Pons (tissue), 1 donor: Measurements from ENCODE around the gene FERMT3.
A peak's percentile ranks its signal among the peaks of the same experiment; 100 is the strongest.

ENCODE experiments used
- DNase-seq: peaks from one replicate; pipeline ENCODE4 v3.0.0-alpha.2; 2016; ENCODE audit warnings: low spot score

The FERMT3 gene

DNA sequence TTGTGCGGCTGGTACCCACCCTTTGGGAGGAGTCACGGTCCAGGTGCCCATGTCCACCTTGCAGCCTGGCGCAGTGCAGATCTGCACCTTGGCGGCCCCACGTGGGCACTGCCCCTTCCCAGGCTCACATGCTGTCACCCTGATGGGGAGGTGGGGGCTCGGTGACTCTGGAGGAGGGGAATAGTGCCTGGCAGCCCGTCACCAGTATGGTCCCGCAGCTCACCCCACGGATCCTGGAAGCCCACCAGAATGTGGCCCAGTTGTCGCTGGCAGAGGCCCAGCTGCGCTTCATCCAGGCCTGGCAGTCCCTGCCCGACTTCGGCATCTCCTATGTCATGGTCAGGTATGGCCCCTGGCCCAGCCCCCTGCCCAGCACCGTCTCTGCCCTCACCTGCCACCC is 14.3 kb downstream of the FERMT3 start:
- no peak for DNase-seq

DNA sequence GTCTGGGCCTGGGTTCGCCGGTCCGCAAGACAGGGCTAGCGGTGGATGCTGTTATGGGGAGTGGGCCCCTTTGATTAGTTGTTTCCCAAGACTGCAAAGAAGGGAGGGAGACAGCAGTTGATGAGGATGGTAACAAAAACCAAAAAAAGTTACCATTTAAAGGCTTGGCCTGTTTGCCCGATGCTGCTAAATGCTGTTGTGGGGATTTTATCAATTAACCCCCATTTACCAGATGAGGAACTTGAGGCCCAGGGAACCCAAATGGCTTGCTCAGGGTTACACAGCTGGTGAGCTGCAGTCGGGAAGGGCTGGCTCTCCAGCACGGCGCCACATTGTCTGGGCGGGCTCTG is 16.1 kb downstream of the FERMT3 start:
- DNase-seq = no peak

DNA sequence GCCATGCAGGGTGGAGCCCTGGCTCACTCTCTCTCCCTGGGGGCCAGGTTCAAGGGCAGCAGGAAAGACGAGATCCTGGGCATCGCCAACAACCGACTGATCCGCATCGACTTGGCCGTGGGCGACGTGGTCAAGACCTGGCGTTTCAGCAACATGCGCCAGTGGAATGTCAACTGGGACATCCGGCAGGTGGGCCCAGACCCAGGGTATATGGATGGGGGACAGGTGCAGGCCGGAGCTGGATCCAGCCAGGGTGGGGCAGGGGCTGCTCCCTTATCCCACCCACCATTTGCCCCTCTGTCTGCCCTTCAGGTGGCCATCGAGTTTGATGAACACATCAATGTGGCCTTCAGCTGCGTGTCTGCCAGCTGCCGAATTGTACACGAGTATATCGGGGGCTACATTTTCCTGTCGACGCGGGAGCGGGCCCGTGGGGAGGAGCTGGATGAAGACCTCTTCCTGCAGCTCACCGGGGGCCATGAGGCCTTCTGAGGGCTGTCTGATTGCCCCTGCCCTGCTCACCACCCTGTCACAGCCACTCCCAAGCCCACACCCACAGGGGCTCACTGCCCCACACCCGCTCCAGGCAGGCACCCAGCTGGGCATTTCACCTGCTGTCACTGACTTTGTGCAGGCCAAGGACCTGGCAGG is 16.6 kb downstream of the FERMT3 start:
- no peak for DNase-seq

DNA sequence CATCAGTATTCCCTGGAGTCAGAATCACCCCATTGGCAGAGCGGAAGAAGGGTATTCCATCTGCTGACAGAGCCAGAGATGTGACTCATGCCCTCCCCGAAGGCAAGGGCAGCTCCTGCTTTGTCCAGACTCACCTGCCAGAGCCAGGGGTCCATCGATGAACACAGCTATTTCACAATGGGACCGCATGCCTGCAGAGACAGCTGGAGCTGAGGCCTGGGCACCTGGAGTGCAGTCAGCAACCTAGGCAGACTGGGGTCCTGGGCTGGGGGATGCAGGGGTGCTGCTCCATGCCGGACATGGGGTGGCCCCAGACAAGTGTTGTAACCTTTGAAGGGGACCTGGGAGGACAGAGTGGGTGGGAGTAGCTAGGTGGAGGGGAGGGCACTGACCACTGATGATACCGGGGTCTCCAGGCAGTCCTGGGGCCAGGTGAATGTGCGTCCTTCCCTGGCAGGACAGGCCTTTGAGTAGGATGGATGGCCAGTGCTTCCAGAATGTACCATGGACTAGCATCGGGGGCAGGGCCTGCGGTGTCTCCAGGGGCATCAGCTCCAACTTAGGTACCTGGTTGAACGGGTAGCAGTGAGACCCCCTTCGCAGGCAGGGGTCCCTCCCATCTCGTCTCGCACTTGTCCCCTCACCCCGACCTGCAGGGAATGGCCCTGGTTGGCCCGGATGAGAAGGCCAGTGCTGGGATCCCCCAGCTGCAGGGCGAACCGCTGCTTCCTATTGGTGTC is 17.8 kb downstream of the FERMT3 start:
- no peak for DNase-seq

DNA sequence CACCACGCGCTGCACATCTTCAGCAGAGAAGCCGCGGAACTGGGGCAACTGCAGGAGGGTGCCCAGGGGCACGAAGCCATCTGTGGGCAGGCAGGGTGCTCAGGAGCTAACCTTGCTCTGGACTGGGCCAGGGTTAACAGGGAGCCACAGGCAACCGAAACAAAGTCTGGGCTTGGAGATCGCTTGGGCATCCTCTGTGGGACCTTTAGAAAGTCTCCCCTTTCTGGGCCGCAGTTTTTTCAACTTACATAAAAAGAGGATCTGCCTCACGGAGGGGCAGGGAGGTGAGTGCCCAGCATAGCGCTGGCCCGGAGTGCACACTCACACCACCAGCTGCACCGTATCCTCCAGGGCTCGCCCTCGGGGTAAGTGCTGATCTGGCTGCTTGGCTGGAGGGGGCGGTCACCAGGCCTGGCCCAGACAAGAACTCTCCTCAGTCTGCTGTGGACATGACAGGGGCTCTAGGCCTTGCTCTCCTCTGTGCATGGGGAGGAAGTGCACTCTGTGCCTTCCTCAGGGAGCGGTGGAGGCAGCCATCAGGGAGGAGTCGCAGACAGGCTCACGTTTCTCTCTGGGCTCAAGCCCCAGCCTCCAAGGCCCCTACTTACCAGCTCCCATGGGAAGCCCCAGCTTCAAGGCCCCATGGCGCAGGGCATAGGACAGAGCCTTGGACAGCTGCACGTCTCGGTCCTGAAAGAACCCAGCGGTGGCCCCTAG is 18.5 kb downstream of the FERMT3 start:
- DNase-seq = no peak

DNA sequence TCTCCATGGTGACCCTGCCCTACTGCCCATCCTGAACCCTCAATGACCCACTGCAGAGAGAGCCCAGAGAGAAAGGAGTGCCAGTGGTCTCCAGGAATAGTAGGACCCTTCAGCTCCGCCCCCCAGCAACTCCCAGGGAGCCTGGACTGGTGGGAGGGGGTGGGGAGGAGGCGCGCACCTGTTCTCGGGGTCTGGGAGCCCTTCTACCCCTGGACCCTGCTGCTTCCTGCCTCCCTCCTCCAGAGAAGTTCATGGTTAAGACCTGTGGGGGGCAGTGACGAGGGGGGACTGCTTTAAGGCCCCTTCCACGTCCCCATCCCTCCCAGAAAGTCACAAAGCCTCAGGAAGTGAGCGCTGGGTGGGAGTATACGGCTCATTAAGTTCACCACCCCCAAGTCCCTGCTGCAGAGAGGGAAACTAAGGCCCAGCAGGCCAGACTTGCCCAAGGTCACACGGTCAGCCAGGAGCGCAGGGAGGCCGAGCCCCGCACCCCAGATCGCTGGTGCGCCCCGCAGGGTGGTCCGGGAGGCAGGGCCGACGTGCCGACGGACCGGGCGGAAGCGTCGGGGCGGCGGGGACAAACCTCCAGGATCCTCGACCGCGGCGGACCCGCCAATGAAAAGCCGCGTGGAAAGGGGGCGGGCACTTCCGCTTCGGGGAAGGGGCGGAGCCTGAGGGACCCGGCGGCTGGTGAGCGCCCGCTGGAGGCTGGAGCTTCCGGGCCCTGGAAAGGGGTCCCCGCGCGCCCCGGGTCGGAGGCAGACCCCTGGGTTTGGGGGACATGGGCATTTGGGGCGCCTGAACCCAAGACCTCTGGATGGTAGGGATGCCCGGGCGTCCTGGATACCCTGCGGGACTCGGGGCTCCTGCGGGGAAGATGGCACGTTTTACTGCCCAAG is 19.3 kb downstream of the FERMT3 start, which contains the start of the genes NUDT22 and TRPT1:
Gene NUDT22 (plus strand): TSS at position 667 of the 899 bp plus-strand sequence. CDS start 379 bp downstream, outside the sequence.
Gene TRPT1 (minus strand): TSS at position 579 of the 899 bp plus-strand sequence. CDS start 326 bp downstream, at position 253.
- peak; percentile 74 for DNase-seq

DNA sequence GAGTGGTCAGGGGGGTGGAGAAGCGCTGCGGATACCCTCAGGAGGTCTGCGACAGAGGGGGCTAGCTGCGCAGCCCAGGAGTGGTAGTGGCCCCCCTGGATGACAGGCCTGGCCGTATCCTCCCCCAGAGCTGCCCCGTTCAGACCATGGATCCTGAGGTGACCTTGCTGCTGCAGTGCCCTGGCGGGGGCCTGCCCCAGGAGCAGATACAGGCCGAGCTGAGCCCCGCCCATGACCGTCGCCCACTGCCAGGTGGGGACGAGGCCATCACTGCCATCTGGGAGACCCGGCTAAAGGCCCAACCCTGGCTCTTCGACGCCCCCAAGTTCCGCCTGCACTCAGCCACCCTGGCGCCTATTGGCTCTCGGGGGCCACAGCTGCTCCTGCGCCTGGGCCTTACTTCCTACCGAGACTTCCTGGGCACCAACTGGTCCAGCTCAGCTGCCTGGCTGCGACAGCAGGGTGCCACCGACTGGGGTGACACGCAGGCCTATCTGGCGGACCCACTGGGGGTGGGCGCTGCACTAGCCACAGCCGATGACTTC is 20.1 kb downstream of the FERMT3 start:
- DNase-seq = no peak

DNA sequence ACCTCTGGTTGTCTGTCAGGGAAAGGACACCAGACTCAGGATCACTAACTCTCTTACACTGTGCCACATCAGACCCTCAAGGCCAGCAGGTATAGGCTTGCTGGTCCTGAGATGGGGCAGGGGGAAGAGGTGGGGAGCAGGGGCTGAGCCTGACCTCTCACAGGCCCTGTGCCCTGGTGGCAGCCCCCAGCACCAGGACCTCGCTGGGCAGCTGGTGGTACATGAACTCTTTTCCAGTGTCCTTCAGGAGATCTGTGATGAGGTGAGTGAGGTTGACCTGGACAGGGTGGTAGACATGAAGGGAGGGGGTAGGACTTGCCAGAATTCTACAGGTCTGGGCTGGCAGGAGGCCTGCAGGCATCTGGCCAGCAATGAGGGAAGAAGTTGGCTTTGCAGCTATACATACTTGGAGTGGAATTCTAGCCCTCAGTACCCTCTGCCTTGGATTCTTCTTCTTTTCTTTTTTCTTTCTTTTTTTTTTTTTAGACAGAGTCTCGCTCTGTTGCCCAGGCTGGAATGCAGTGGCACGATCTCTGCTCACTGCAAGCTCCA is 21.0 kb downstream of the FERMT3 start:
- DNase-seq = no peak

DNA sequence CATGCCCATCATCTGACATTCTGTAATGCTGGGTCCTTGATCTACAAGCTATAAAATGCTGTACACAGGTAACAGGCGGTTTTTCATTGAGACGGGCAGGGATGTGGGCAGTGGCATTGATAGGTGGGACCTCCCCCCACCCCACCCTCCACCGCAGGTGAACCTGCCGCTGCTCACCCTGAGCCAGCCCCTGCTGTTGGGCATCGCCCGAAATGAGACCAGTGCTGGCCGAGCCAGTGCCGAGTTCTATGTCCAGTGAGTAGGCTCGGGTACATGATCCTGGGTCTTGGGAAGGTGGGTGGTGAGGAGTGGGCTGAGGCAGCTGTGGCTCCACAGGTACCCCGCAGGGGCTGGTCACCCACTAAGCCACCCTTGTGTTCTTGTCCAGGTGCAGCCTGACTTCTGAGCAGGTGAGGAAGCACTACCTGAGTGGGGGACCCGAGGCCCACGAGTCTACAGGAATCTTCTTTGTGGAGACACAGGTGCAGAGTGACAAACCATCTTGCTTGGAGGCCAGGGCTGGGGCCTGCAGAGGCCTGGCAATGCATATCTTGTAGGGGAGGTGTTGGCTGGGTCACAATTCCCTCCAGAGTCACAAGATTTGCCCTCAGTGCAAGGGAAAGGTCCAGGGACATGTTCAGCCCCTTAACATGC is 22.7 kb downstream of the FERMT3 start:
- DNase-seq = no peak

DNA sequence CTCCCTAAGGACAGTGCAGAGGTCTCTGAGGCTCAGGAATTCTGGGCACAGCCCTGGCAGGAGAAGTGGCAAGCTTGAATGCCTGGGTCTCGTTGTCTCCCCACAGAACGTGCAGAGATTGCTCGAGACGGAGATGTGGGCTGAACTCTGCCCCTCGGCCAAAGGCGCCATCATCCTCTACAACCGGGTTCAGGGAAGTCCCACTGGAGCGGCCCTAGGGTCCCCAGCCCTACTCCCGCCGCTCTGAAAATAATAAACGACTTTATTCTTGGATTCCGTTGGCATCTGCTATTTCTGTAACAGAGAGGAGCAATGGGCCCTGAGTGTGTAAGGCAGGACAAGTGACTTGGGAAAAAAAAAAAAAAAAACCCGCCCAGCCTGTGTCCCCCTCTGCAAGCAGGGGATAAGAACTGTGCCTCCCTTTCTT is 23.2 kb downstream of the FERMT3 start:
- peak; percentile 4 for DNase-seq

DNA sequence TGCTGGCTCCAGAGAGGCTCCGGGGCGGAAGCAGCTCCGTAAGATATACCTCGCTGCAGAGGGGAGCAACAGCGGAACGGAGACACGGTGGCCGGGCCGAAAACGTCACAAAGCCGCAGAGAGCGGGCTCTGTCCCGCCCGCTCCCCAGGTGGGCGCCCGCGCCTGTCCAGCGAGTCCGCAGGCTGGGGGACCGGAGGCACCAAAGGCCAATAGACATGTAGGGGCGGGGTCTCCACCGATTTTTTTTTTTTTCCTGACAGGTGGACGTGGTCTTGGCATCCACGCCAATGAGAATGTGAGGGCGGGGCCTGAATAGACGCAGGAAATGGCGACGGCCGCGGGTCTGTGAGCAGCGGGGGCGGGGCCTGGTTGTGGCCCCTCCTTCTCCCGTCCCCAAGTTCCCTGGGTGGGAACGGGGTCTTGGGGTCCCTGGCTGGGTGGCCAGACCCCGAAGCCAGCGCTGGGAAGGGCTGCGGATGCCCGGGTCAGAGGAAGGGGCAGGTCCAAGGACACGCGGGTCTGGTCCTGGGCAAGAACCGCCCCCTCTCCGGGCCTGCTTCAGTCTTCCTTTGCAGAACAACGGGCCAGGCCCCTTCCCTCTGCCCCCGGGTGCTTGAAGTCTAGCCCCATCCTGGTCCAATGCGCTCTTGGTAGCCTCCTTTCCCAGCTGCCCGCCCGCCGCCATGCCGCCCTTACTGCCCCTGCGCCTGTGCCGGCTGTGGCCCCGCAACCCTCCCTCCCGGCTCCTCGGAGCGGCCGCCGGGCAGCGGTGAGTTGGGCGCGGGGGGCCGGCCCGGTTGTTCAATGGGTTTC is 23.9 kb downstream of the FERMT3 start, which contains the start of gene DNAJC4:
Gene DNAJC4 (plus strand): TSS at position 378 of the 814 bp plus-strand sequence. CDS start 307 bp downstream, at position 685.
- peak; percentile 92 for DNase-seq

DNA sequence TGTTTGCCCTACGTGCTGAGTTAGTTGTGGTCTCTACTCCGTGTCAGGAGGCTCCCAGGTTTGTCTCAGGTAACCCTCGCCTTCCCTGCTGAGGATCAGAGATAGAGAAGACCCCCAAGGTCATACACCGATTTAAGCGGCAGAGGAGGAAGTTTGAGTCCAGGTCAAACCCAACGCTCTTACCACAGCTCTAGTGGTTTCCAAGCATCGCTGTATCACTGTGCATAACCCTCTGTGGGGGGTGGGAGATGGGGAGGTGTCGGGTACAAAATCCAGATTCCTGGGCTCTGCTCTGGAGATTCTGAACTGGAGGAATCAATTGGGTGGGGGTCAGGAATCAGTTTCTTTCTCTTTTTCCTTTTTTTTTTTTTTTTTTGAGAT is 24.5 kb downstream of the FERMT3 start:
- peak; percentile 30 for DNase-seq

DNA sequence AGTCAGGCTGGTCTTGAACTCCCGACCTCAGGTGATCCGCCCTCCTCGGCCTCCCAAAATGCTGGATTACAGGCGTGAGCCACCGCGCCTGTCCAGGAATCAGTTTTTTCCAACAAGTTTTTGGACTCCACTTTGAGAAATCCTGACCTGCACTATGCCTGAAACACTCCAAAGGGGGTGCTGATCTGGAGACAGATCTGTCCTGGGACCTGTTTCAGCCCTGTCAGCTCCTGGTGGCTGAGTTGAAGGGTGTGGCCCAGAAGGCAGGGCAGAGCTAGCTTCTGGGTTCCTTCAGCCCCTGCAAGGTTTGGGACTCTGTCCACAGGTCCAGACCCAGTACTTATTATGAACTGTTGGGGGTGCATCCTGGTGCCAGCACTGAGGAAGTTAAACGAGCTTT is 25.0 kb downstream of the FERMT3 start:
- DNase-seq = no peak

DNA sequence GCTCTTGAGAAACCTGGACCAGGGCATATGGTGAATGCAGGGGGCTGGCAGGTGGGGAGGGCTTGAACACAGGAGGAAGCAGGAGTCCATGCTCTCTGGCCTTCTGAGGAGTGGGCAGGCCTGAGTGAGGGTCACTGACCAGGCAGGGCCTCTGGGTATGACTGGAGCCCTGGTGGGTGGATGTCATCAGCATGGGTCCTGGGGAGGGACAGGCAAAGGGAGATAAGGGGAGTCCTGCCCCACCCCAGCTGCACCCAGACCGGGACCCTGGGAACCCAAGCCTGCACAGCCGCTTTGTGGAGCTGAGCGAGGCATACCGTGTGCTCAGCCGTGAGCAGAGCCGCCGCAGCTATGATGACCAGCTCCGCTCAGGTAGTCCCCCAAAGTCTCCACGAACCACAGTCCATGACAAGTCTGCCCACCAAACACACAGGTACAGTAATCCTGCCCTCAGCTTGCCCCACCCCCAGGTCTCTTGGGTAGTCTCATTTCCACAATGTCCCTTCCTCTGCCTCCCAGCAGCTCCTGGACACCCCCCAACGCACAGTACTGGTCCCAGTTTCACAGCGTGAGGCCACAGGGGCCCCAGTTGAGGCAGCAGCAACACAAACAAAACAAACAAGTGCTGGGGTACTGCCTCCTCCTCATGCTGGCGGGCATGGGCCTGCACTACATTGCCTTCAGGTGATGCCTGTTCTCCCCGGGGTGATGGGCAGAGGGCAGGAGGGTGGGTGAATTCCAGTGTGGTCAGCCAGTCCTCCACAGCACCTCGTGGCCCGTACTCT is 25.9 kb downstream of the FERMT3 start:
- no peak for DNase-seq

DNA sequence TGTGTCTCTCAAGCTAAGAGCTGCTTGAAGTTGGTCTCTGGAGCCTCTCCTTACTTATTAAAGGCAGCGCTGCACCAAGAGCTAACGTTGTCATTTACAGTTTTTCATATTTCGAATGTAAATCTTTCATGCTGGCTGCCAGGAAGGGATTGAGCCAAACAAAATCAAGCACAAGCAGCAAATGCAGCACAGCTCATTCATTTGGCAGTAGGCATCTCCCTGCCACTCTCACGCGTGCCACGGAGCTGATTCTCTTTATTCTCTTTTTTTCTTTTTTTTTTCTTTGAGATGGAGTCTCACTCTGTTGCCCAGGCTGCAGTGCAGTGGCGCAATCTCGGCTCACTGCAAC is 26.4 kb downstream of the FERMT3 start:
- DNase-seq = no peak

DNA sequence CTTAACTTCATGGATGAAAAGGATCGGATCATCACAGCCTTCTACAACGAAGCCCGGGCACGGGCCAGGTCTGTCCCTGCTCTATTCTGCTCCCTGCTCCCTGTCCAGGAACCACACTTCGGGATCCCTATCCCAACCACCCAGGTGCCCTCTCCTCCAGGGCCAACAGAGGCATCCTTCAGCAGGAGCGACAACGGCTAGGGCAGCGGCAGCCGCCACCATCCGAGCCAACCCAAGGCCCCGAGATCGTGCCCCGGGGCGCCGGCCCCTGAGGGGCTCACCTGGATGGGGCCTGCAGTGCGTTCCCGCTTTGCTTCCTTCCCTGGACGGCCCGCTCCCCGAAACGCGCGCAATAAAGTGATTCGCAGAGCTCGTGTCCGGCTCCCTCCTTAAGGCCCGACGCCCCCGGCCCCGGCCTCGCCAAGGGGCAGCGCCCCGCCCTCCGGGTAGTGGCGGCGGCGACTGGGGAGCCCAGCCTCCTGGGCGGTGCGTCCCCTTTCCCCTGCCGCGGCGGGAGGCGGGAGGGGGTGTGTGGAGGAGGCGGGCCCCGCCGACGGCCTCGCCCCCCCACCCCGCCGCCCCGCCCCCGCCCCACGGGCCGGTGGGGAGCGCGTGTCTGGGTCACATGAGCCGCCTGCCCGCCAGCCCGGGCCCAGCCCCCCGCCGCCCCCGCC is 27.5 kb downstream of the FERMT3 start, which contains the start of gene VEGFB:
Gene VEGFB (plus strand): TSS at position 672 of the 674 bp plus-strand sequence. CDS start 250 bp downstream, outside the sequence.
- no peak for DNase-seq

DNA sequence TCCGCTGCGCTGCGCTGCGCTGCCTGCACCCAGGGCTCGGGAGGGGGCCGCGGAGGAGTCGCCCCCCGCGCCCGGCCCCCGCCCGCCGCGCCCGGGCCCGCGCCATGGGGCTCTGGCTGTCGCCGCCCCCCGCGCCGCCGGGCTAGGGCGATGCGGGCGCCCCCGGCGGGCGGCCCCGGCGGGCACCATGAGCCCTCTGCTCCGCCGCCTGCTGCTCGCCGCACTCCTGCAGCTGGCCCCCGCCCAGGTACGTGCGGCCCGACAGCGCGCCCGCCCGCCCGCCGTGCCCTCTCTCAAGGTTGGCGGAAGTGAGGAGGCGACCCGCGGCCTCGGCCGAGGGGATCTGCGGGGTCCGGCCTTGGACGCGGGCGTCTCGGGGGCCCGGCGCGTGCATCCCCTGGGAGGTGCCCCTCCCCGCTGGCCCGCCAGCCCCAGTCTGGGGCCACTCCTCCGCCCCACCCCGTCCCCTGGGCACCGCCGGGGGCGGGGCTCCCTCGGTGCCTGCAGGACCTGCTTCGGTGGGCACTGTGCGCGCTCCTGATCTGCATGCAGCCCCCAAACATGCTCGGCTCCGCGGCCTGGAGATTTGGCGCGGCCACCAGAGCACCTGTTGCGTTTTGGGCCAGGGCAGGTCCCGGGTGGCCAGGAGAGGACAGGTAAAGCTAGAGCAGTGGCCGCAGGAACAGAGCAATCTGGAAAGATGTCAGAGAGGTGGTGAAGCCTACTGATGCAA is 28.3 kb downstream of the FERMT3 start:
- DNase-seq = no peak
